LNCAP (cell line): ENCODE measurements around the gene SPOCK3.

Experiments
- CTCF ChIP-seq: fragments of 450-650 bp; IDR thresholded peaks from 2 replicates; pipeline ENCODE4 v1.5.1; 2017; ENCODE audit warnings: mild to moderate bottlenecking

The SPOCK3 gene

GRCh38 chr4:167171928-167172327, 62.4 kb downstream of the SPOCK3 start:
- no peak for TF ChIP-seq CTCF

GRCh38 chr4:167168611-167169010, 65.7 kb downstream of the SPOCK3 start:
- TF ChIP-seq CTCF: no peak

- no peak for TF ChIP-seq CTCF
Measured at GRCh38 chr4:167150587-167150986, 83.7 kb downstream of the SPOCK3 start.

GRCh38 chr4:167144605-167145004, 89.7 kb downstream of the SPOCK3 start:
- TF ChIP-seq CTCF: no peak

GRCh38 chr4:167143018-167143417, 91.3 kb downstream of the SPOCK3 start:
- TF ChIP-seq CTCF: no peak

- TF ChIP-seq CTCF: no peak
Measured at GRCh38 chr4:167136270-167136669, 98.0 kb downstream of the SPOCK3 start.

GRCh38 chr4:167129146-167129545, 105.1 kb downstream of the SPOCK3 start:
- TF ChIP-seq CTCF: no peak

GRCh38 chr4:167119392-167119791, 114.9 kb downstream of the SPOCK3 start:
- no peak for TF ChIP-seq CTCF
